ENCODE results near the gene COL8A1.

GRCh38 chr3:99644746-99645145 lies 6.4 kb downstream of the COL8A1 start:
- TF ChIP-seq FOXM1 (IDR thresholded peaks at IDR 0.05; ENCODE audit: borderline replicate concordance, low read depth) (no peak), TCF12 (IDR thresholded peaks at IDR 0.05; ENCODE audit: low read depth) (no peak), CREB1 (IDR thresholded peaks at IDR 0.05; ENCODE audit: low read depth) (no peak), CEBPB (IDR thresholded peaks at IDR 0.05) (no peak), RAD21 (IDR thresholded peaks at IDR 0.05; ENCODE audit: low read depth) (no peak), USF1 (IDR thresholded peaks at IDR 0.05) (no peak), NFIC (IDR thresholded peaks at IDR 0.05) (no peak), REST (IDR thresholded peaks at IDR 0.05; ENCODE audit: low read depth) (no peak), MAX (IDR thresholded peaks at IDR 0.05) (no peak), EP300 (IDR thresholded peaks at IDR 0.05; ENCODE audit: borderline replicate concordance) (no peak), YY1 (IDR thresholded peaks at IDR 0.05; ENCODE audit: low read depth) (no peak), EGR1 (IDR thresholded peaks at IDR 0.05) (no peak), TAF1 (IDR thresholded peaks at IDR 0.05; ENCODE audit: low read depth) (no peak), TEAD4 (IDR thresholded peaks at IDR 0.05) (no peak)
